ENCODE data around the gene WDPCP.

- TF ChIP-seq POLR2A (IDR thresholded peaks at IDR 0.05) (no peak), CTCF (IDR thresholded peaks at IDR 0.05 in 4 of 5, conservative IDR thresholded peaks at IDR 0.05 in 1 of 5) (no peak)
Measured at GRCh38 chr2:63124218-63124617, 464.1 kb downstream of the WDPCP start.

Measured in gastrocnemius medialis (tissue), 4 donors.